HCT116 (cell line): ENCODE data around the gene WNT11. TPM values are rescaled to one million over a fixed set of nuclear protein-coding genes. Genes with fewer than 3 reads are reported as not detected.

Source experiments
- ATAC-seq: fragments of 200-7000 bp; cut with Tn5 transposase; 2 replicates; pipeline ENCODE4 v1.9.1; 2020; ENCODE audit warnings: mild to moderate bottlenecking, moderate library complexity
- BruUV-seq: library from RNA; stranded (reverse); fragments of 400-500 nt; replicated peaks from 2 replicates; lab custom pipeline; 2021; lab: Mats Ljungman, UMichigan
- CTCF ChIA-PET: fragments of 300-600 bp; sonication (Branson Sonifier 250); formaldehyde crosslinking; loops from one replicate; lab custom pipeline; 2021; ENCODE audit warnings: antibody characterized with exemption; lab: Charles Lee
- POLR2A ChIA-PET: fragments of 300-600, 350-600 bp; sonication (Branson Sonifier 250); formaldehyde crosslinking; loops from one replicate; lab custom pipeline; 2021; ENCODE audit warnings: antibody characterized with exemption; lab: Charles Lee
- RAD21 ChIA-PET, 2 experiments: fragments of 300-600 bp; sonication (Branson Sonifier 250); formaldehyde crosslinking; loops; one replicate each; lab custom pipeline; 2023; ENCODE audit warnings: low total read pairs in 2 of 2; ENCODE audit not compliant: uncharacterized antibody in 2 of 2, unreplicated experiment in 2 of 2, low non-redundant PET in 1 of 2; lab: Charles Lee
- DNase-seq: peaks from one replicate; pipeline ENCODE4 v3.0.0-alpha.2; 2010; ENCODE audit warnings: low read depth, low spot score
- H2AFZ ChIP-seq: fragments of 200-600 bp; shearing (Covaris generic), sonication (generic); 2 replicates; pipeline ENCODE4 v1.6.1; 2017; ENCODE audit warnings: low read depth, mixed run types, mixed read lengths, antibody characterized with exemption, low read length; ENCODE audit not compliant: poor library complexity, severe bottlenecking
- H3K27ac ChIP-seq: 2 replicates; pipeline ENCODE4 v1.5.1; 2012; ENCODE audit warnings: low read depth, low read length
- H3K27me3 ChIP-seq: fragments of 200-600 bp; sonication (generic); 2 replicates; pipeline ENCODE4 v1.6.1; 2016; ENCODE audit warnings: mixed run types, low read length, mixed read lengths; ENCODE audit not compliant: insufficient read depth
- H3K36me3 ChIP-seq, 2 experiments: fragments of 200-500 bp in 1 of 2; fragments of 200-600 bp in 1 of 2; sonication (Bioruptor generic) in 1 of 2; sonication (generic) in 1 of 2; 2 replicates each; pipeline versions ENCODE4 v1.5.1 to v1.6.1; 2014 to 2016; ENCODE audit warnings: low read length in 2 of 2, inconsistent platforms in 1 of 2, mixed read lengths in 1 of 2, mixed run types in 1 of 2; ENCODE audit not compliant: insufficient read depth in 2 of 2, control insufficient read depth in 1 of 2
- H3K4me1 ChIP-seq, 2 experiments: fragments of 200-600 bp in 1 of 2; sonication (generic) in 1 of 2; 2 replicates each; pipeline versions ENCODE4 v1.5.1 to v1.6.1; 2012 to 2017; ENCODE audit warnings: low read length in 2 of 2, inconsistent platforms in 1 of 2, mild to moderate bottlenecking in 1 of 2, mixed read lengths in 1 of 2, mixed run types in 1 of 2, moderate library complexity in 1 of 2; ENCODE audit not compliant: insufficient read depth in 2 of 2, control insufficient read depth in 1 of 2
- H3K4me2 ChIP-seq: fragments of 200-600 bp; sonication (generic); 2 replicates; pipeline ENCODE4 v1.6.1; 2017; ENCODE audit warnings: mixed run types, low read length, mixed read lengths
- H3K4me3 ChIP-seq, 2 experiments: fragments of 200-600 bp in 1 of 2; sonication (generic) in 1 of 2; replicated peaks in 1 of 2; 2 replicates each; pipeline ENCODE4 v1.5.1; 2011 to 2016; ENCODE audit warnings: low read length in 2 of 2, control low read depth in 1 of 2, low read depth in 1 of 2, mild to moderate bottlenecking in 1 of 2, mixed read lengths in 1 of 2, mixed run types in 1 of 2
- H3K79me2 ChIP-seq: fragments of 200-600 bp; sonication (generic); 2 replicates; pipeline ENCODE4 v1.6.1; 2017; ENCODE audit warnings: mild to moderate bottlenecking, mixed run types, low read length, moderate library complexity, mixed read lengths; ENCODE audit not compliant: insufficient read depth
- H3K9ac ChIP-seq: fragments of 200-600 bp; sonication (generic); 2 replicates; pipeline ENCODE4 v1.6.1; 2016; ENCODE audit warnings: low read length, mixed read lengths
- H3K9me2 ChIP-seq: fragments of 200-600 bp; sonication (generic), shearing (Covaris generic); 2 replicates; pipeline ENCODE4 v1.6.1; 2017; ENCODE audit warnings: mixed run types, mild to moderate bottlenecking, moderate library complexity; ENCODE audit not compliant: insufficient read depth
- H3K9me3 ChIP-seq, 2 experiments: fragments of 200-500 bp in 1 of 2; fragments of 200-600 bp in 1 of 2; sonication (Bioruptor generic) in 1 of 2; sonication (generic) in 1 of 2; 2 replicates each; pipeline ENCODE4 v1.6.1; 2014 to 2017; ENCODE audit warnings: low read length in 2 of 2, mixed read lengths in 2 of 2, inconsistent platforms in 1 of 2, low read depth in 1 of 2, mild to moderate bottlenecking in 1 of 2, mixed run types in 1 of 2, moderate library complexity in 1 of 2; ENCODE audit not compliant: control insufficient read depth in 1 of 2, insufficient read depth in 1 of 2
- H4K20me1 ChIP-seq: fragments of 200-600 bp; sonication (generic), shearing (Covaris generic); 2 replicates; pipeline ENCODE4 v1.6.1; 2017; ENCODE audit warnings: mixed run types, mild to moderate bottlenecking, moderate library complexity; ENCODE audit not compliant: insufficient read depth
- ATF3 ChIP-seq: IDR thresholded peaks from 2 replicates; pipeline ENCODE4 v1.6.1; 2012
- CBX3 ChIP-seq: IDR thresholded peaks from 2 replicates; pipeline ENCODE4 v1.6.1; 2012; ENCODE audit warnings: low read depth
- ELF1 ChIP-seq: IDR thresholded peaks from 2 replicates; pipeline ENCODE4 v1.6.1; 2012; ENCODE audit warnings: low read depth, borderline replicate concordance
- EZH2 ChIP-seq: fragments of 200-600 bp; sonication (generic); IDR thresholded peaks from 2 replicates; pipeline ENCODE4 v1.6.1; 2017; ENCODE audit warnings: antibody characterized with exemption, mixed run types
- EZH2phosphoT487 ChIP-seq: fragments of 200-600 bp; IDR thresholded peaks from 2 replicates; pipeline ENCODE4 v1.6.1; 2018; ENCODE audit warnings: antibody characterized with exemption, borderline replicate concordance
- MAX ChIP-seq: IDR thresholded peaks from 2 replicates; pipeline ENCODE4 v1.6.1; 2012
- SP1 ChIP-seq: IDR thresholded peaks from 2 replicates; pipeline ENCODE4 v1.6.1; 2012; ENCODE audit warnings: low read depth
- SRF ChIP-seq: IDR thresholded peaks from 2 replicates; pipeline ENCODE4 v1.6.1; 2012; ENCODE audit warnings: low read depth
- TCF7L2 ChIP-seq: IDR thresholded peaks from 2 replicates; pipeline ENCODE4 v1.7.0; 2011; ENCODE audit warnings: borderline replicate concordance, inconsistent platforms; ENCODE audit not compliant: insufficient read depth, insufficient read length; ENCODE audit errors: extremely low read depth
- ZFX ChIP-seq: fragments of 450-650 bp; IDR thresholded peaks from 2 replicates; pipeline ENCODE4 v1.6.1; 2017
- ZNF274 ChIP-seq: fragments of 200-500 bp; sonication (Bioruptor generic); IDR thresholded peaks from 2 replicates; pipeline ENCODE4 v1.6.1; 2014; ENCODE audit warnings: mild to moderate bottlenecking, low read depth, low read length, inconsistent platforms
- intact Hi-C: fragments of 100-400 bp; cut with micrococcal nuclease; formaldehyde crosslinking; loops from 2 replicates; pipeline ENCODE4 v1.10.0; 2022
- total RNA-seq: library from RNA; stranded (reverse); gene quantifications from one replicate; pipeline ENCODE4 v1.2.1, GENCODE V29; 2021; ENCODE audit not compliant: unreplicated experiment
- TF ChIP-seq, protein P1 (sequence below): IDR thresholded peaks from 2 replicates; pipeline ENCODE4 v1.6.1; 2012; ENCODE audit warnings: low read depth
- TF ChIP-seq, protein P2 (sequence below), 3 experiments: fragments of 200-600 bp in 1 of 3; sonication (generic) in 1 of 3; IDR thresholded peaks in 2 of 3; conservative IDR thresholded peaks in 1 of 3; 2 replicates each; pipeline ENCODE4 v1.5.1; 2012 to 2017; ENCODE audit warnings: low read depth in 2 of 3, low read length in 2 of 3, antibody characterized with exemption in 1 of 3, borderline replicate concordance in 1 of 3, control low read depth in 1 of 3, mild to moderate bottlenecking in 1 of 3, mixed read lengths in 1 of 3, mixed run types in 1 of 3, moderate library complexity in 1 of 3; ENCODE audit not compliant: insufficient read depth in 1 of 3

The WNT11 gene
- total RNA-seq, 1 experiment from 2014 or later: 1.9 TPM

DNA sequence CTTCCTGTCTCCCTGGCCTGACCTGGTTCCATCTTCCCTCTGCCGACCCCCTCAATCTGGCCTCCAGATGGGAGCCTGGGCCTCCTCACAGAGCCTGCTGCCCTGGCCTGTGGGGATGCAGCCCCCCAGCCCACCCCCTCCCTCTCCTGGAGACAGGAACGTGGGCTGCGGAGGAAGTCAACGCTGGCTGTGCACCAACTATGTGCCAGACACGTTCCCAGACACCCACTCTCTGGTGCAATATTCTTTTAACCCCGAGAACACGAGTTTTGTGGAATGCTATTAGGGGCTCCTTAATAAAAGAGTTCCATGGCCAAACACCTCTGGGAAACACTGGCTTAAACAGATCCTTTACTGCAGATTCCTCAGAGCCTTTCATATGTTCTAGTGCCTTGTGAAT, 15.9 kb downstream of the WNT11 start:
- ATAC-seq (no peak), DNase-seq (no peak)
- no peak overlapping the region for H3K27ac ChIP-seq
- CTCF ChIA-PET: no interaction called here
- no peaks in the 10 kb centered on the region for H3K27me3 ChIP-seq
- no peak overlapping the region for H3K9ac ChIP-seq
- no peaks in the 10 kb centered on the region for H4K20me1 ChIP-seq
- POLR2A ChIA-PET: no interaction called here
- H2AFZ ChIP-seq: no peak overlapping the region
- TF ChIP-seq SP1 (no peak), SRF (no peak), ATF3 (no peak), ZNF274 (no peak), ELF1 (no peak), TCF7L2 (no peak), CBX3 (no peak), ZFX (no peak), EZH2phosphoT487 (no peak), EZH2 (no peak), MAX (no peak)
- TF ChIP-seq, protein P1, sequence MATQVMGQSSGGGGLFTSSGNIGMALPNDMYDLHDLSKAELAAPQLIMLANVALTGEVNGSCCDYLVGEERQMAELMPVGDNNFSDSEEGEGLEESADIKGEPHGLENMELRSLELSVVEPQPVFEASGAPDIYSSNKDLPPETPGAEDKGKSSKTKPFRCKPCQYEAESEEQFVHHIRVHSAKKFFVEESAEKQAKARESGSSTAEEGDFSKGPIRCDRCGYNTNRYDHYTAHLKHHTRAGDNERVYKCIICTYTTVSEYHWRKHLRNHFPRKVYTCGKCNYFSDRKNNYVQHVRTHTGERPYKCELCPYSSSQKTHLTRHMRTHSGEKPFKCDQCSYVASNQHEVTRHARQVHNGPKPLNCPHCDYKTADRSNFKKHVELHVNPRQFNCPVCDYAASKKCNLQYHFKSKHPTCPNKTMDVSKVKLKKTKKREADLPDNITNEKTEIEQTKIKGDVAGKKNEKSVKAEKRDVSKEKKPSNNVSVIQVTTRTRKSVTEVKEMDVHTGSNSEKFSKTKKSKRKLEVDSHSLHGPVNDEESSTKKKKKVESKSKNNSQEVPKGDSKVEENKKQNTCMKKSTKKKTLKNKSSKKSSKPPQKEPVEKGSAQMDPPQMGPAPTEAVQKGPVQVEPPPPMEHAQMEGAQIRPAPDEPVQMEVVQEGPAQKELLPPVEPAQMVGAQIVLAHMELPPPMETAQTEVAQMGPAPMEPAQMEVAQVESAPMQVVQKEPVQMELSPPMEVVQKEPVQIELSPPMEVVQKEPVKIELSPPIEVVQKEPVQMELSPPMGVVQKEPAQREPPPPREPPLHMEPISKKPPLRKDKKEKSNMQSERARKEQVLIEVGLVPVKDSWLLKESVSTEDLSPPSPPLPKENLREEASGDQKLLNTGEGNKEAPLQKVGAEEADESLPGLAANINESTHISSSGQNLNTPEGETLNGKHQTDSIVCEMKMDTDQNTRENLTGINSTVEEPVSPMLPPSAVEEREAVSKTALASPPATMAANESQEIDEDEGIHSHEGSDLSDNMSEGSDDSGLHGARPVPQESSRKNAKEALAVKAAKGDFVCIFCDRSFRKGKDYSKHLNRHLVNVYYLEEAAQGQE: no peak
- TF ChIP-seq, protein P2, sequence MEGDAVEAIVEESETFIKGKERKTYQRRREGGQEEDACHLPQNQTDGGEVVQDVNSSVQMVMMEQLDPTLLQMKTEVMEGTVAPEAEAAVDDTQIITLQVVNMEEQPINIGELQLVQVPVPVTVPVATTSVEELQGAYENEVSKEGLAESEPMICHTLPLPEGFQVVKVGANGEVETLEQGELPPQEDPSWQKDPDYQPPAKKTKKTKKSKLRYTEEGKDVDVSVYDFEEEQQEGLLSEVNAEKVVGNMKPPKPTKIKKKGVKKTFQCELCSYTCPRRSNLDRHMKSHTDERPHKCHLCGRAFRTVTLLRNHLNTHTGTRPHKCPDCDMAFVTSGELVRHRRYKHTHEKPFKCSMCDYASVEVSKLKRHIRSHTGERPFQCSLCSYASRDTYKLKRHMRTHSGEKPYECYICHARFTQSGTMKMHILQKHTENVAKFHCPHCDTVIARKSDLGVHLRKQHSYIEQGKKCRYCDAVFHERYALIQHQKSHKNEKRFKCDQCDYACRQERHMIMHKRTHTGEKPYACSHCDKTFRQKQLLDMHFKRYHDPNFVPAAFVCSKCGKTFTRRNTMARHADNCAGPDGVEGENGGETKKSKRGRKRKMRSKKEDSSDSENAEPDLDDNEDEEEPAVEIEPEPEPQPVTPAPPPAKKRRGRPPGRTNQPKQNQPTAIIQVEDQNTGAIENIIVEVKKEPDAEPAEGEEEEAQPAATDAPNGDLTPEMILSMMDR (IDR thresholded peaks at IDR 0.05 in 2 of 3, conservative IDR thresholded peaks at IDR 0.05 in 1 of 3; ENCODE audit: borderline replicate concordance in 1 of 3, insufficient read depth in 1 of 3, low read depth in 2 of 3, low read length in 2 of 3): no peak
- no peaks in the 10 kb centered on the region for H3K9me2 ChIP-seq
- H3K9me3 ChIP-seq: no peaks in the 10 kb centered on the region
- H3K4me3 ChIP-seq: no peak overlapping the region
- intact Hi-C loops: no loop called here
- H3K79me2 ChIP-seq: no peaks in the 10 kb centered on the region
- no TSS peak for BruUV-seq
- H3K4me2 ChIP-seq: no peak overlapping the region
- RAD21 ChIA-PET: no interaction called here
- H3K4me1 ChIP-seq: peaks cover 0 to 5% of the 10 kb centered on the region in 2 experiments; a peak in 1 of 4 replicates
- no peaks in the 10 kb centered on the region for H3K36me3 ChIP-seq
